Activated CD4-positive, alpha-beta memory T cell treated with anti-CD3 and anti-CD28 coated beads for 36 hours (primary cell): ENCODE measurements around the gene DNAJC10. TPM values are rescaled to one million over a fixed set of nuclear protein-coding genes. Genes with fewer than 3 reads are reported as not detected.
"Not testable (repeated sequence)": the region's sequence is repeated elsewhere in the genome, so short reads cannot be mapped to it uniquely, and the experiment has no call there.

Experiments
- CTCF ChIA-PET: fragments of 350-600 bp; sonication (Branson Sonifier 250); formaldehyde crosslinking; loops from one replicate; lab custom pipeline; 2021; ENCODE audit warnings: antibody characterized with exemption, inconsistent platforms; lab: Charles Lee
- POLR2A ChIA-PET: fragments of 350-600 bp; sonication (Branson Sonifier 250); formaldehyde crosslinking; loops from one replicate; lab custom pipeline; 2021; ENCODE audit warnings: antibody characterized with exemption; lab: Charles Lee
- DNase-seq: peaks from one replicate; pipeline ENCODE4 v3.0.0-alpha.2; 2020
- H3K27ac Mint-ChIP-seq: one replicate; pipeline ENCODE4 v1.8.0; 2021; ENCODE audit warnings: mixed read lengths
- H3K27me3 Mint-ChIP-seq: one replicate; pipeline ENCODE4 v1.8.0; 2021; ENCODE audit warnings: mixed read lengths
- H3K36me3 Mint-ChIP-seq: one replicate; pipeline ENCODE4 v1.8.0; 2021; ENCODE audit warnings: mixed read lengths
- H3K4me1 Mint-ChIP-seq: one replicate; pipeline ENCODE4 v1.8.0; 2021; ENCODE audit warnings: low read depth, mixed read lengths
- H3K4me3 Mint-ChIP-seq: one replicate; pipeline ENCODE4 v1.8.0; 2021; ENCODE audit warnings: mild to moderate bottlenecking, mixed read lengths
- H3K9me3 Mint-ChIP-seq: one replicate; pipeline ENCODE4 v1.8.0; 2021; ENCODE audit warnings: mixed read lengths
- intact Hi-C: fragments of 100-400 bp; cut with micrococcal nuclease; formaldehyde crosslinking; loops from one replicate; pipeline ENCODE4 v1.15.1; 2023
- total RNA-seq, 2 experiments: library from RNA; stranded (reverse); gene quantifications; one replicate each; pipeline ENCODE4 v1.2.3, GENCODE V29; 2021

The DNAJC10 gene
- total RNA-seq, 2 experiments from 2014 or later, result 59.0 to 63.6 TPM

DNA sequence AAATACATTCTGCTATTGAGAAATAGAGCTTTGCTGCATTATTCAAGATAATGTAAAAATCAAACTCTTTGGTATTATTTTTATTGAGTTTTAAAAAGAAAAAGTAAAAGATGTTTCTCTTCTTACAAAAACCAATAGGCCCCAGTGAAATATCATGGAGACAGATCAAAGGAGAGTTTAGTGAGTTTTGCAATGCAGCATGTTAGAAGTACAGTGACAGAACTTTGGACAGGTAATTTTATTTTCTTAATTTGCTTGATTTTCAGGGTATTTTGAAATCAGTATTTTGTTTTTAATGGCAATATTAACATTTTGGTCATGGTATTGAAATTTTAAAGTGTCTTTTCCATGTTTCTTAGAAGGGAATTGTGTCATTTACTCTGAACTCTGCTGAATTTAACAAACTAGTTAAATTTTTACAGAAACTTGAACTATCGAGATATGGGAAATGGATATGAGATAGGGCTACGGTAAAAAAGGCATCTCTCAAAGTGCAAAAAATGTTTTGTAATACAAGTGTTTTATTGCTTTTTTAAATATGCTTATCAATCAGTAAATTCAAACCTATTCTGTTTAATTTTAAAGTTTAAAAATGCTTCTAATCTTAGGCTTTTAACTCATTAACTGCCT, 13.8 kb downstream of the DNAJC10 start:
- Mint-ChIP-seq H3K27ac (no peak overlapping the region), H3K27me3 (no peaks in the 10 kb centered on the region), H3K4me1 (peaks cover 3% of the 10 kb centered on the region), H3K4me3 (no peak overlapping the region), H3K9me3 (no peaks in the 10 kb centered on the region), H3K36me3 (peaks cover 43% of the 10 kb centered on the region)
- ChIA-PET CTCF (no interaction called here), POLR2A (no interaction called here)
- intact Hi-C loops, result no loop called here
- DNase-seq, result no peak

DNA sequence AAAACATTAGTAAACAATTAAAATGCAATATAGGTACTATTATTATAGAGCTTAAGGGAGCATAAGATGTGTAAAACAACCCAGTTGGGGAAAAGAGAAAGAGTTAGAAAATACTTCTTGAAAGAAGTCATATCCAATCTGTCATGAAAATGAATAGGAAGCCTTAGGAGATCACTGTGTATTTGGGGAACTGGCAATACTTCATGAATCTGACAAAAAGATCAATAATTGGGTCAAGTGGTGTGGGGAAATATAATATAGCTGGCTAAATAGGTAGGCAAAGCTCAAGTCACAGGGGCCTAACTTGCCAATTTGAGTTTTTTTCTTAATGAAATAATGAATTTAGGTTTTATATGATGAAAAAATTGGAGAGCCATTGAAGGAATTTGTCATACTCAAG, 14.4 kb downstream of the DNAJC10 start:
- peaks cover 3% of the 10 kb centered on the region for H3K4me1 Mint-ChIP-seq
- H3K27ac Mint-ChIP-seq, result no peak overlapping the region
- no peaks in the 10 kb centered on the region for H3K9me3 Mint-ChIP-seq
- no peaks in the 10 kb centered on the region for H3K27me3 Mint-ChIP-seq
- ChIA-PET CTCF (no interaction called here), POLR2A (no interaction called here)
- intact Hi-C loops, result no loop called here
- peaks cover 43% of the 10 kb centered on the region for H3K36me3 Mint-ChIP-seq
- no peak overlapping the region for H3K4me3 Mint-ChIP-seq
- no peak for DNase-seq

DNA sequence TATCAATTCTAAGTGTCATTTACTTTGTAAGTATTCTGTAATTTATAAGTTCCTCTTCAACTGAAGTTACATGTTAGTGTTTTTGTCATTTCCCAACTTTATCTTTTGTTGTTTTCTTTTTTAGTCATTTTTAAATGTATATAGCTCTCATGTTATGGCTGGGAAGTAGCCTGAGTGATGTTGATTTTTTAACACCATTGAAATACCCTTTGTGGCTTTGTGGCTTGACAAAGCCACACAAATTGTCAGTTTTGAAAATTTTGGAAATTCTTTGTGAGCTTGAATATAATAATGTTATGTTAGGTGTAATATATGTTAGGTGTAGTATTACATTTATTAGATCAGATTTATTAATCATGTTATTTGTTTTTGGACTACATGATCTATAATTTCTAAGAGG, 16.7 kb downstream of the DNAJC10 start:
- Mint-ChIP-seq H3K4me1 (no peaks in the 10 kb centered on the region), H3K27ac (no peak overlapping the region), H3K36me3 (peaks cover 53% of the 10 kb centered on the region), H3K27me3 (no peaks in the 10 kb centered on the region), H3K4me3 (no peak overlapping the region), H3K9me3 (no peaks in the 10 kb centered on the region)
- ChIA-PET POLR2A (no interaction called here), CTCF (interaction anchor here (1.5 kb wide), 1 partner anchor 307 kb away, joined by 3 read pairs; no protein-coding TSS in a partner anchor)
- no peak for DNase-seq
- intact Hi-C loops, result no loop called here

DNA sequence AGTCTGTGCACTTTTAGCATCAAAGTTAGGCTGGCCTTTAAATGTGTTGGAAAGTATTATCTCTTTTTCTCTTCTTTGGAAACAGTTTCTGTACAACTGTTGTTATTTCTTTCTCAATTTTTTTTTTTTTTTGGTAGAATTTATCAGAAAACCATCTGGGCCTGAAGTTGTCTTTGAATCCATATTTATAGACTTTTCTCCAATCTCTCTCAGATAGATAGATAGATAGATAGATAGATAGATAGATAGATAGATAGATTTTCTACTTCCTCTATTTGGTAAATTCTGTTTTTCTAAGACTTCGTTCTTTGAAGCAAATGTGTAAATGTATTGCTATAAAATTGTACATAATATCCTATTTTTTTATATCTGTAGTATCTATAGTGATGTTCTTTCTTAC, 17.5 kb downstream of the DNAJC10 start:
- Mint-ChIP-seq H3K27ac (no peak overlapping the region), H3K9me3 (no peaks in the 10 kb centered on the region)
- intact Hi-C loops, result no loop called here

DNA sequence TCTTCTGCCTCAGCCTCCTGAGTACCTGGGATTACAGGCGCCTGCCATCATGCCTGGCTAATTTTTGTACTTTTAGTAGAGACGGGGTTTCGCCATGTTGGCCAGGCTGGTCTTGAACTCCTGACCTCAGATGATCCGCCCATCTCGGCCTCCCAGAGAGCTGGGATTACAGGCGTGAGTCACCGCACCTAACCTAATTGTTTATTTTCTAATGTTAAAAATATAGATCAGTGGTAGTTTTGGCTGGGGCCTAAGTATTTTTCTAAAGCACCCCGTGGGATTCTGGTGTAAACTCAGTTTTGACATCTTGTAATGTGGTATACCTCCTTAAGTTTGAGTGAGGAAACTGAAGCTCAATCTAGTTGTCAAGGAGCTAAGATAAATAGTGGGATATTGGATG, 20.8 kb downstream of the DNAJC10 start:
- not testable (repeated sequence) for H3K4me3 Mint-ChIP-seq

More for the DNA sequence above, 17.5 kb downstream of the DNAJC10 start:
- POLR2A ChIA-PET, result no interaction called here
- Mint-ChIP-seq H3K4me3 (no peak overlapping the region), H3K27me3 (no peaks in the 10 kb centered on the region), H3K4me1 (no peaks in the 10 kb centered on the region), H3K36me3 (peaks cover 55% of the 10 kb centered on the region)
- CTCF ChIA-PET, result no interaction called here
- no peak for DNase-seq

DNA sequence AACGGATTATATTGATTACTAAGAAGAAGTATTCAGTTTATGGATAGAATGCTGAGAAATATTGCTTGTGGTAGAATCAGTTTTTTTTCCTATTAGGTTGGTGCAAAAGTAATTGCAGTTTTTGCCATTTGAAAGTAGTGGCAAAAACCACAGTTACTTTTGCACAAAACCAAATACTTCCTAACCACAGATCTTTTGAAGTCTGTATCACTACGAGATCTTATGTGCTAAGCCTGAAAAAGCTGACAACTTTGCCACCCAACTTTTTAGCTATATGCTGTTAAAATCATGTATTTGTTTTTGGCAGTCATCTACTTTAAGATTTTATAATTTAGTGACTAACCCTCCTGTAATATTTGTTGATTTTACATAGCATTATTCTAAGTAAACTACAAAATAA, 24.6 kb downstream of the DNAJC10 start:
- POLR2A ChIA-PET, result no interaction called here
- H3K27ac Mint-ChIP-seq, result no peak overlapping the region
- peaks cover 56% of the 10 kb centered on the region for H3K36me3 Mint-ChIP-seq
- H3K27me3 Mint-ChIP-seq, result no peaks in the 10 kb centered on the region
- intact Hi-C loops, result no loop called here
- H3K9me3 Mint-ChIP-seq, result no peaks in the 10 kb centered on the region
- CTCF ChIA-PET, result no interaction called here
- H3K4me1 Mint-ChIP-seq, result peaks cover 6% of the 10 kb centered on the region
- H3K4me3 Mint-ChIP-seq, result no peak overlapping the region
- no peak for DNase-seq

More for the DNA sequence above, 20.8 kb downstream of the DNAJC10 start:
- POLR2A ChIA-PET, H3K27ac Mint-ChIP-seq, intact Hi-C loops, DNase-seq, H3K27me3 Mint-ChIP-seq, H3K9me3 Mint-ChIP-seq, H3K4me1 Mint-ChIP-seq: not testable (repeated sequence)
- CTCF ChIA-PET, result interaction anchor here (0.9 kb wide), 1 partner anchor 243 kb away, joined by 3 read pairs; no protein-coding TSS in a partner anchor
- H3K36me3 Mint-ChIP-seq, result peaks cover 45% of the 10 kb centered on the region

DNA sequence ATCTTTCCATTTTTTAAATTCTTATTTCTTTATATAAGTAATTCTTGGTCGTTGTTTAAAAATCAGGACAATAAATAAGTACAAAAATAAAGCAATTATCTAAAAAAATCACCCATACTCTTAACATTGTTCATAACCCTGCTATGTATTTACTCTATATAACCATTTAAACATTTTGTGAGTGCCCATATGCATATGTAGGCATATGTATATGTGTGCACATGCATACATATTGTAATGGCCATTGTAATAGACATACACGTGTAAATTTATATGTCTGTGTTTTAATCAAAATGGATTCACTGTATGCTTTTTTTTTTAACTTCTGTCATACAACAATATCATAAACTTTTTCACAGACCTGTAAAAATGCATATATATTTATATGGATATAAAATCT, 25.6 kb downstream of the DNAJC10 start:
- no peaks in the 10 kb centered on the region for H3K9me3 Mint-ChIP-seq
- DNase-seq, result no peak
- H3K27ac Mint-ChIP-seq, result no peak overlapping the region
- CTCF ChIA-PET, result no interaction called here
- intact Hi-C loops, result no loop called here
- H3K27me3 Mint-ChIP-seq, result no peaks in the 10 kb centered on the region
- H3K36me3 Mint-ChIP-seq, result peaks cover 62% of the 10 kb centered on the region
- peaks cover 6% of the 10 kb centered on the region for H3K4me1 Mint-ChIP-seq
- POLR2A ChIA-PET, result no interaction called here
- H3K4me3 Mint-ChIP-seq, result no peak overlapping the region

DNA sequence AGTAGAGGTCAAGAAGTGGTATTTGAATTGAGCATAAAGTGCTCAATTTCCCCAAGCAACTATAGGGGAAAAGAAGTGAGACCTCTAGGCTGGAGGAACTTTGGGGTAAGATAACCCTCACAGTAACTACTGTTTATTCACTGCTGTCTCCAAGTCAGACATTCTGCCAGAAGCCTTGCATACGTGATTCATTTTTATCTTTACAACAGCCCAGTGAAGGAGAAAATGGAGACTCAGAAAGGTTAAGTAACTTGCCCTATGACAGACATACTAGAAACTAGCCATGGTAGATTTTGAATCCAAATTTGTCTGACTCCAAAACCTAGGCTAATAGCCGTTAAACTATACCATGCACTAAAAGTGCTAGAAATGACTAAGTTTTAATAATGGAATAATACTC, 28.4 kb downstream of the DNAJC10 start:
- H3K36me3 Mint-ChIP-seq, result peaks cover 51% of the 10 kb centered on the region
- H3K4me3 Mint-ChIP-seq, result no peak overlapping the region
- ChIA-PET POLR2A (no interaction called here), CTCF (no interaction called here)
- H3K27me3 Mint-ChIP-seq, result no peaks in the 10 kb centered on the region
- no peak for DNase-seq
- H3K27ac Mint-ChIP-seq, result no peak overlapping the region
- intact Hi-C loops, result no loop called here
- H3K4me1 Mint-ChIP-seq, result peaks cover 6% of the 10 kb centered on the region
- no peaks in the 10 kb centered on the region for H3K9me3 Mint-ChIP-seq

DNA sequence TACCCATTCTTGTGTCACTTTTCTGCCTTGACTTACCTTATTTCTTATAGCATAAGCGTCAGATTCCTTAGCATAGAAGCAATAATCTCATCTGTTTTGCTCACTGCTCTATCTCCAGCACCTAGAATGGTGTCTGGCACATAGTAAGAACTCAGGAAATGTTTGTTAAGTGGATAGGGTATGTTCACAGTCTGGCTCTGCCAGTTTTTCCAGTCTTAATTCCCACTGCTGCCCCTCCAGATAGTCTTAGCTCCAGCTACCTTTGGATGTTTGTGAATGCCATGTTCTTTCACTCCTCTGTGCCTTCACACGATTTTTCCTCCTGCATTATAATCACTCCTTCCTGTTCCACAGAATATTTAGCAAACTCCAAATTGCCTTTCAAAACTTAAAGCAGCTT, 29.0 kb downstream of the DNAJC10 start:
- POLR2A ChIA-PET, result no interaction called here

DNA sequence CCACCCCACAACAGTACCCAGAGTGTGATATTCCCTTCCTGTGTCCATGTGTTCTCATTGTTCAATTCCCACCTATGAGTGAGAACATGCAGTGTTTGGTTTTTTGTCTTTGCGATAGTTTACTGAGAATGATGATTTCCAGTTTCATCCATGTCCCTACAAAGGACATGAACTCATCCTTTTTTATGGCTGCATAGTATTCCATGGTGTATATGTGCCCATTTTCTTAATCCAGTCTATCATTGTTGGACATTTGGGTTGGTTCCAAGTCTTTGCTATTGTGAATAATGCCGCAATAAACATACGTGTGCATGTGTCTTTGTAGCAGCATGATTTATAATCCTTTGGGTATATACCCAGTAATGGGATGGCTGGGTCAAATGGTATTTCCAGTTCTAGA, 29.8 kb downstream of the DNAJC10 start:
- H3K9me3 Mint-ChIP-seq, intact Hi-C loops, POLR2A ChIA-PET, H3K4me1 Mint-ChIP-seq, H3K4me3 Mint-ChIP-seq, DNase-seq, H3K27ac Mint-ChIP-seq, H3K27me3 Mint-ChIP-seq, CTCF ChIA-PET: not testable (repeated sequence)
- peaks cover 58% of the 10 kb centered on the region for H3K36me3 Mint-ChIP-seq

More for the DNA sequence above, 29.0 kb downstream of the DNAJC10 start:
- H3K27me3 Mint-ChIP-seq, result no peaks in the 10 kb centered on the region
- DNase-seq, result no peak
- intact Hi-C loops, result no loop called here
- H3K36me3 Mint-ChIP-seq, result peaks cover 54% of the 10 kb centered on the region
- no peaks in the 10 kb centered on the region for H3K9me3 Mint-ChIP-seq
- CTCF ChIA-PET, result no interaction called here
- no peak overlapping the region for H3K4me3 Mint-ChIP-seq
- H3K27ac Mint-ChIP-seq, result no peak overlapping the region
- peaks cover 6% of the 10 kb centered on the region for H3K4me1 Mint-ChIP-seq

DNA sequence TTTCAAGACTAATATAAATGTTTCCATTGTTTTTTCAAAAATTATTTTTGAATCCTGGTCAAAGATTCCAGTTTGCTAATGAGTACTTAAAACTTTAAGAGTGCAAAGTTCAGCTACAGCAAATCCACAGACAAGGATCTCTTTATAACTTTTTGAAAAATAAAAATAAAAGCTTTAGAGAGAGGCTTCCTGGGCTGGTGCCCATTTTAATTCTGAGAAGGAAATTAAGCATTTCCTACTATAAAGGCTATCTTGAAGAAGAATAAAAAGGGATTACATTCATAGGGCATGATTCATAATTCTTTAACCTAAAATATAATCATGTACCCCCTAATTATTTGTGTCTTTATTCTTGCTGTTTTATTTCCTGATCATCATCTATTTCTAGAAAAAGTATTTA, 38.2 kb downstream of the DNAJC10 start:
- POLR2A ChIA-PET, result no interaction called here
- CTCF ChIA-PET, result interaction anchor here (1.5 kb wide), 1 partner anchor 9 kb away, joined by 5 read pairs; no protein-coding TSS in a partner anchor
- Mint-ChIP-seq H3K36me3 (peaks cover 32% of the 10 kb centered on the region), H3K27ac (no peak overlapping the region), H3K4me1 (no peaks in the 10 kb centered on the region), H3K9me3 (no peaks in the 10 kb centered on the region), H3K27me3 (no peaks in the 10 kb centered on the region), H3K4me3 (no peak overlapping the region)
- intact Hi-C loops, result no loop called here
- DNase-seq, result no peak

DNA sequence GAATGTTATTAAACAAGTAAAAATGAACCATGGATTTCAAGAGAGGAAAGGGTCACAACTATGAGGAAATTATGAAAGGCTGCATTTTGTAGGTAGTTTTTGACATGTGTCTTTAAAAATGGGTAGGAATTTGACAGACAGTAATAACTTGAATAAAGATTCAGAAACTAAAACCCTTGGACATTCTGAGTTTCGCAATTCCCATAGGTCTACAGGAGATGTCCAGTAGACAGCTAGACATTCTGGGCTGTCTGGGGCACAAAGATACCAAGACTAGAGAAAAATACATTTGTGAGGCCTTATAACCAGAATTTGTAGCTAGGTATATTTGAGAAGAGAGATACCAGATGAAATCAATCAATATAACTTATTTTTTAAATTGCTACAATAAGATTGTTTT, 42.3 kb downstream of the DNAJC10 start:
- ChIA-PET CTCF (no interaction called here), POLR2A (no interaction called here)
- intact Hi-C loops, result no loop called here
- Mint-ChIP-seq H3K27ac (no peak overlapping the region), H3K4me3 (no peak overlapping the region), H3K4me1 (peaks cover 3% of the 10 kb centered on the region), H3K9me3 (no peaks in the 10 kb centered on the region), H3K36me3 (peaks cover 28% of the 10 kb centered on the region), H3K27me3 (no peaks in the 10 kb centered on the region)
- DNase-seq, result no peak

DNA sequence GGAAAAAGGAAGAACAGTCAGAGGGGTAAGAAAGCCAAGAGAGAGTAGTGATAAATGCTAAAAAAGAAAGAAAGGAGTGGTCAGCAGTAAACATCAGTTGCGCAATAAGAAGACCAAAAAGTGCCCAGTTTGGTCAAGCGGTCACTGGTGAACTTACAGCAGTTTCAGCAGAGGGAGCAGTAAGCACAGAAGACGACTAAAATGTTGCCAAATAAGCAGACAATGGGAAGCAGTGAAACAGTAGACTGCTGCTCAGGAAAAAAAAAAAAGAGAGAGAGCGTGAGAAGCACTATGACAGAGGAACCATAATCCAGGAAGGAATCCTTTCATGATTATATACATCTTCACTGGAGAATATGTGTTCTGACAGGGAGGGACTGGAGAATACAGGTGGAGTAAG, 45.8 kb downstream of the DNAJC10 start:
- no peaks in the 10 kb centered on the region for H3K9me3 Mint-ChIP-seq
- H3K27me3 Mint-ChIP-seq, result no peaks in the 10 kb centered on the region
- intact Hi-C loops, result no loop called here
- H3K4me3 Mint-ChIP-seq, result no peak overlapping the region
- CTCF ChIA-PET, result interaction anchor here (2.7 kb wide), 1 partner anchor 218 kb away, joined by 14 read pairs; no protein-coding TSS in a partner anchor
- peaks cover 3% of the 10 kb centered on the region for H3K4me1 Mint-ChIP-seq
- POLR2A ChIA-PET, result no interaction called here
- peaks cover 38% of the 10 kb centered on the region for H3K36me3 Mint-ChIP-seq
- no peak overlapping the region for H3K27ac Mint-ChIP-seq
- DNase-seq, result no peak
